ENCODE data around the gene PAIP2B.
"Not testable (repeated sequence)": the region's sequence is repeated elsewhere in the genome, so short reads cannot be mapped to it uniquely, and the experiment has no call there.

PAIP2B gene, protein sequence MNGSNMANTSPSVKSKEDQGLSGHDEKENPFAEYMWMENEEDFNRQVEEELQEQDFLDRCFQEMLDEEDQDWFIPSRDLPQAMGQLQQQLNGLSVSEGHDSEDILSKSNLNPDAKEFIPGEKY

DNA sequence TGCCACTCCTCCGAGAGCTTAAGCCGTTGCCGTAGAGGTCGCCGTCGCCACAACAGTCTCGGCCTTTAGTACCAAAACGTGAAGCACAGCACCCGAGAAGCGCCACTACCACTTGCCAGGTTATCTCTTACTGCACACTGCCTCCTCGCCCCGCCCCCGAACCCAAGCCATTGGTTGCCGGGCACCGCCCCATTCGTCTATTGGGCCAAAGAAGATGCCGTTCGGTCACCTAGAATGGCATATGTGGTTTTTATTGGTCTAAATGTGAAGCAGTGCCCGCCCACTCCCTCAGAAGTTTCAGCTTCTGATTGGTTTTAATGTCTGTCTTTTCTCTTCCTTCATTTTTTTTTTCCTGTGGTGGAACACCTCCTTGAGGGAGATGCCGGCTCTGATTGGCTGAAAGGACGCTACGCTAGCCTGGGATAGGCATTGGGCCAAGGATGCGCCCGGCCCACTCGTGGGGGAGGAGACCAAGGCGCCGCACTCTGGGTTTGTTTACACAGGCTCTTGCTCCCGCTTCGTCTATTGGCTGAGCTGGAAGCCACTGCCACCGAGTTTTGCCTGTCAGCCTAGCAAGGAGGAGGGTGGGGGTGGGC, at the start of gene PAIP2B:
Gene PAIP2B (minus strand): TSS at position 139 of the 596 bp plus-strand sequence. CDS start 24,514 bp downstream, outside the sequence.
- in situ Hi-C loops (cut with MboI; ENCODE audit: low sequenced_read_pairs): no loop called here

DNA sequence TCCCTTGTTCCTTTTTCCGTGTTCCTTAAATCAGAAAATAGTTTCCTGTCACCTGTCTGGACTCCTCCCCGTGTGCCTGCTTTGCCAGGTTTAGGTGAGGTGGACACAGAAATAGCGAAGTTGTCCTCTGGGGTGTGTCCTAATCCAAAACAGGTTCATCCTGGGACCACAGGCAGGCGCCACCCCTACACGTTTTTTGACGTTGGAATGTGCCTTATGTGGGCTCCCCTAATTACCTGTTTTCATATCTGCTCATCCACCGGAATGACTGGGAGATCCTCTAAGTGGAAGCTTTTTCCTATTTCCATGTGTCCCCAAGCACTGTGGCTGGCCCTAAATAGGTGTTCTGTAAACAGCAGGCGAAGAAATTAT, 49.0 kb upstream of the PAIP2B start:
- in situ Hi-C loops (cut with MboI; ENCODE audit: low sequenced_read_pairs): no loop called here

DNA sequence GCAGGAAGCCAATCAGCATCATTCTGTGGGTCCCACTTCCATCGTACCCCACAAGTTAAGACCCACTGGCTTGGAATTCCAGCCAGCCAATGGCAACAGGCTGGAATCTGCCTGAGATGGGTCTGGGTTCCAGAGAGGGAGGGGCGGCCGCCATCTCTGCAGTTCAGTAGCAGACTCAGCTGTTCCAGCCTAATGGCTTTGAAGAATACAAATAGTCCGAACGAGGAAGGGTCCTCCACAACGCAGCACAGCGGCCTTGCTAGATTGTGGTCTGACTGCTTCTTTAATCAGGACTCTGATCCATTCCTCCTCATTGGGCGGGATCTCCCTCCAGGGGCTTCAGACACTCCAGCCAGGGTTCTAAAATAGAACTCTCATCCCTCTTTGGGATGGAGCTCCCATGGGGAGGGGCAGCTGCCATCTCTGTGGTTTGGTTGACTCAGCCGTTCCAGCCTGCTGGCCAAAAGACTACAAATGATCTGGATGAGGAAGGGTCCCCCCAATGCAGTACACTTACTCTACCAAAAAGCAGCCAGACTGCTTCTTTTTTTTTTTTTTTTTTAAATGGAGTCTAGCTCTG, 42.7 kb upstream of the PAIP2B start:
- in situ Hi-C loops (cut with MboI; ENCODE audit: low sequenced_read_pairs): no loop called here

DNA sequence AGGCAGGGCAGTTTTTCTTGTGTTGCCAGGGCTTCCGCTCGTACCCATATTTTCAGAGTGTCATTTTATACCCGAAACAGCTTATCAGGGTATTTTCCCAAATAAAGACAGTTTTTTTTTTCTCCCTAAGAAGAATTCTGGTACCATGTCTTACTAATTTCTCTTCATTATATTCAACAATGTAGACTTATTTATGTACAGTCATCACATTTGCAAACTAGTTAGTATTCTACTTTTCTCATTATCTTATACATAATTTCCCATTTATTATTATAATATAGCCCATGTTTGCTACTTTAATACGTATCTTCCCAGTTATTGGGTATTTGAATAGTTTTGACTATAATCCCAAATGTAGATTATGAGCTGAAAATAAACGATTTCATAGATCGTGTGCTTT, 36.5 kb upstream of the PAIP2B start:
- in situ Hi-C loops (cut with MboI; ENCODE audit: low sequenced_read_pairs): no loop called here

DNA sequence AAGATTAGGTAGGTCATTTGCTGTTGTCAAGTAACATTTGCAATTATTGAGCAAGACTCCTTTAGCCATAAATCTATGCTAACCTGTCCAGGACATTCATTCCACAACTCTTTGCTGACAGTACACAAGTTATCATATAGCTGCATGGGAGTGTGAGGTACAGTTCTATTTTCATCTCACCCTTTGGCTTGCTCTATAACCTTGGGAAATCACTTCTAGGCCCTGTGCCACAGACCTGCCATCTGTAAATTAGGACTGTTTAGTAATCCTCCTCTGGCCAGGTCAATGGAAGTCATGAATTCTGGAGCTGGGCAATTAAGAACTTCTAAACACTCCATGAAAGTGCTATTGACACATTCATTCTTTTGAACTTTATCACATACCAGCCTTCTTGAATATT, 34.6 kb upstream of the PAIP2B start:
- in situ Hi-C loops (cut with MboI; ENCODE audit: low sequenced_read_pairs): no loop called here

DNA sequence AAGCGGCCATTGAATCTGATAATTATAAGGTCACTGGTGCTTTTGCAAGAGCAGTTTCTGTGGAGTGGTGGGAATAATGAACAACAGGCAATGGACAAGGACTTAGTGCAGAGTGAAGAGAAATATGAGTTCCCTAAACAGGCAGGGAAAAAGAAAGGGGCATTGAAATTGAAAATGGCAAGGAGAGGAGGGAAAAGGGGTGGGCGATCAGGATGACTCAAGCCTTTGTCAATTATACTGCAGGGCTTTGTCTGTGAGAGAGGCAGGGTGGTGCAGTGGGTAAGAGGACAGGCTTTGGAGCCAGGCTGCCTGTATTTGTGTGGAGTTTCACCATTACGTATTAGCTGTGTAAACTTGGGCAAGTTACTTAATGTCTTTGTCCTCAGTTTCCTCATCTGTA, 29.5 kb upstream of the PAIP2B start:
- in situ Hi-C loops (cut with MboI; ENCODE audit: low sequenced_read_pairs): no loop called here

DNA sequence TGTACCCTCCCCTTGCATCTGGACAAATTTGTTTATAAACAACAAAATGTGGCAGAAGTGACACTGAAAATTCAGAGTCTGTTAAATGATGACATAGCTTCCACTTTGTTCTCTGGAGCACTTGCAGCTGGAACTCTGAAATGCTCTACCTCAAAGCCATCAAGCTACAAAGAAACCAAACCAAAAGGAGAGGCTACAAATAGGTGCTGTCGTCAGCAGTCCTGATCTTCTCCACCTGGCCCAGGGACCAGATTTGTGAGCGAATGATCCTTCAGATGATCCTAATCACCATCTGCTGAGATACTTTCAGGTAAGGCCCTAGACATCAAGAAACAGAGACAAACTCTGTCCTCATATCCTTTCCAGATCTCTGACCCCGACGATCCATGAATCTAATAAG, 27.9 kb upstream of the PAIP2B start:
- in situ Hi-C loops (cut with MboI; ENCODE audit: low sequenced_read_pairs): no loop called here

DNA sequence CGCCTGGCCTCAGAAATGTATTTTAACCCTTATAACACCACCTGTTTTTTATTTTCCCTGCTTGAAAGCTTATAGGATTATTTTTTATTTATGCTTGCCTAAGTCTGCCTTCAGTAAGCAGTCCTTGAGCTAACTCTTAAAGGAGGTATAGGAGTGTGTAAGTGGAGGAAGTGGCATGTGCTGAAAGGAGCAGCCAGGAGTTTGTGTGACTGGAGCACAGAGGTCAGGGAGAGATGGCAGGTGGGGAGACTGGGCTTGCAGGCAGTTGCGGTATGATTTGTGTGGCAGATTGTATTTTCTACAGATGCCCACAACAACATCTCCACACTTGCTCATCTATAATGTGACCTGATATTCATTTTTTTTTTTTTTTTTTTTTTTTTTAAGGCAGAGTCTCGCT, 27.2 kb upstream of the PAIP2B start:
- in situ Hi-C loops (cut with MboI; ENCODE audit: low sequenced_read_pairs): no loop called here

DNA sequence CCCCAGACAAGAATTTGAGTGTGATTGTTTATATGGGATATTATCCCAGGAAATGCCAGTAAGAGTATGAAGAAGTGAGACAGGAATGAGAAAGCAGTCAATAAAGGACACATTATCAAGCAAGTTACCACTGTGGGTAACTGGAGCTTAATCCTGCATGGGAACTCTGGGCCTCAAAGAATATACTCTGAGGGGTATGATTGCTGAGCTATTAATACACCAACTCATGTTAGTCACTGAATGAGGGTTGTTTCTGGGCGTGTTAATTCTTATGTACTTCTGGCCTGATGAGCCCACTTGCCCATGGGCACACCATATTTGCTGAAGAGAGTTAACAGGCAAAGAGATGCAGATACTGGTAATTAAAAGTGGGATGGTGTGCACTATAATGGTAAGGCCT, 26.6 kb upstream of the PAIP2B start:
- in situ Hi-C loops (cut with MboI; ENCODE audit: low sequenced_read_pairs): no loop called here

DNA sequence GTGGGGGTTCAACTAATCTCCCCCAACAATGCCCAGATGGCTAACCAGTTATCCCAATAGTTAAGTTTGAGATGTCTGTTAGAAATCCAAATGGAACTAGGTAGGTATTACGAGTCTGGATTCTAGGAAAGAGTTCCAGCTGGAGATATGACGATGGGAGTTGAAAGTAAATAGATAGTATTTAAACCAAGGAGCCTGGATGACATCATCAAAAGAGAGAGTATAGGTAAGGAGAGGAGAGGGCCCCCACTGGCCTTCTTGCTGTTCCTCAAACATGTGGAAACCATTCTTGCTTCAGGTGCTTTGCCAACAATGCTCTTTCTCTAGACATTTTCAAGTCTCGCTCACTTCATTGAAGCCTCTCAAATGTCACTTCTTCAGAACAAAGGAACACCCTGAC, 26.0 kb upstream of the PAIP2B start:
- in situ Hi-C loops (cut with MboI; ENCODE audit: low sequenced_read_pairs): no loop called here

DNA sequence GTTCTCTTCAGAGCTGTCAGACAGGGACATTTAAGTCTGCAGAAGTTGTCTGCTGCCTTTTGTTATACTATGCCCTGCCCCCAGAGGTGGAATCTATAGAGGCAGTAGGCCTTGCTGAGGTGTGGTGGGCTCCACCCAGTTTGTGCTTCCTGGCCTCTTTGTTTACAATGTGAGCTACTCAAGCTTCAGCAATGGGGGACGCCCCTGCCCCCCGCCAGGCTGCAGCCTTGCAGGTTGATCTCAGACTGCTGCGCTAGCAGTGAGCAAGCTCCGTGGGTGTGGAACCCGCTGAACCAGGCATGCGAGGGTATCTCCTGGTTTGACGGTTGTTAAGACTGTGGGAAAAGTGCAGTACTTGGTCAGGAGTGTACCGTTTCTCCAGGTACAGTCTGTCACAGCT, 24.0 kb upstream of the PAIP2B start:
- in situ Hi-C loops (cut with MboI; ENCODE audit: low sequenced_read_pairs): no loop called here

DNA sequence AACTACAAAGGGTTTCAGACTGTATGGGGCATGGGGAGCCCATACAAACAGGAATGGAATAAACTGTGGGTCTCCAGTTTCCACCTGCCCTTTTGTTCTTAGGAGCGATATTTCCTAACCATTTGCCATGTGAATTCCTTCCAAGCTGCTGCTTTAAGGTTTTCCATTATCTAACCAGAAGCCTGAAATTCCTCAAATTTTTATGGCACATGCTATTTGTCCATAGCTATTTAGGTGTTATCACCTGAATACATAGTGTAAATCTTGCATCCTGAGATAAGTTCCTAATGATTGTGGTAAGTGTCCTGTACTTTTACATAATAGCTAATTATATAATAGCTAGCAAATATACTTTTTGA, 17.4 kb upstream of the PAIP2B start:
- in situ Hi-C loops (cut with MboI; ENCODE audit: low sequenced_read_pairs): no loop called here

DNA sequence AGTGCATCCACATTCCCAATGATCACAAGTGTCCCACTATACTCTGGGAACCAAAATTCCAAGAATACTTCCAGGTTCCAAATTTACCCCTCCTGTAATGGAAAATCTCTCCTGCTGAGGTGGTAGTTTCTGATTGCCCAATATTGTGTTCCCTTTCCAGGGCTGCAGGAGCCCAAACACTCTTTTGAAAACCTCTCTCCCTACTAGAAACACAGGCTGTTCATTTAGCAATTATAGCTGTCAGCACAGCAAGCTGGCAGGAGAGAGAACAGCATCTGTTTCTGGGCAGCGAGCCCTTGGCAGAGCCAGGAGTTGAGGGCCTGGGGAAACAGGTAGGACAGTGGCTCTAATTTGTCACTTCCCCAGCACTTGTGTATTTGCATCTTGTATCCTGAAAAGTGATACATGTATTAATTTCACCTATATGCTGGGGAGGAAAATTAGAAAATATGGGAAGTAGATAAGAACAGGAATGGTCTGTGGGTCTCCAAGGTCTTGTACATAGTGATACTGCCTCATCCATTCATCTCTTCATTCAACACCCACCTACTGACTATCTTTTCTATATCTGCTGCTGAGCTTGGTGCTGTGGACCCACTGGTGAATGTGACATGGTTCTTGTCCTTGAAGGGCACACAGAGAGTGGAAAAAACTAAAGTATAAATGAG, 16.9 kb upstream of the PAIP2B start:
- in situ Hi-C loops (cut with MboI; ENCODE audit: low sequenced_read_pairs): no loop called here

DNA sequence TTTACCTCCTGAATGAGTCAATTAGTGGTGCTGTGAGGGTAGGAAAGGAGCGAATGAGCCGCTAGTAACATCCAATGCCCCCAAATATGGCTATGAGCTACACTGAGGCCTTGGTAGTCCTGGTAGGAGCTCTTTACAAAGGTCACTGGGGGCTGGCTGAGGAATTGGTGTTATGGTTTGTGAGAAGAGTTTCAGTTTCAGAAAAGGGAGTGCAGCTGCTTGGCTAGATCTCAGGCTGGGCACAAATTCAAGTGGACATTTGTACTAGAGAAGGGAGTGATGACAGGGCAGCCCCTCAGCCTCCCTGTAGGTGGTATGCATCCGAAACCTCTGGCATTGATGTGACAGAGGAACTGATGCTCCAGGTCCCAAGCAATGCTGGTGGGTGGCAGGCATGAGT, 13.9 kb upstream of the PAIP2B start:
- in situ Hi-C loops (cut with MboI; ENCODE audit: low sequenced_read_pairs): no loop called here

DNA sequence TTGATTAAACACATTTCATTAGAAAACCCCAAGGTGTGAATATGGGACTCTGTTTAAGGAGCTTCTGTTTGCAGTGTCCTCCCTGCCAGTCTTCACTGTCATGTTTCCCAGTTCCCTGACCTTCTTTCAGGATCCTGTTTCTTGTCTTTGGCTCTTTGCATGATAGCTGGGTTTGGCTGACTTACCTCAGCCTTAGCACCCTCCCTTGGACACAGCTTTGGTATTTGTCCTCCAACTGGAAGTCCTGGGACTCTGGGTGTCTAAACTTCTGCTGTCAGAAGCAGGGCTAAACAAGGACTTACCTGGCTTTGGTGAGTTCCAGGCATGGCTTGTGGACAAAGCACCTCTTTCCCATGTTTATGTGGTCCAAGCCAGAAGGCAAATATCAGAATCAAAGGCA, 11.2 kb upstream of the PAIP2B start:
- in situ Hi-C loops (cut with MboI; ENCODE audit: low sequenced_read_pairs): no loop called here

DNA sequence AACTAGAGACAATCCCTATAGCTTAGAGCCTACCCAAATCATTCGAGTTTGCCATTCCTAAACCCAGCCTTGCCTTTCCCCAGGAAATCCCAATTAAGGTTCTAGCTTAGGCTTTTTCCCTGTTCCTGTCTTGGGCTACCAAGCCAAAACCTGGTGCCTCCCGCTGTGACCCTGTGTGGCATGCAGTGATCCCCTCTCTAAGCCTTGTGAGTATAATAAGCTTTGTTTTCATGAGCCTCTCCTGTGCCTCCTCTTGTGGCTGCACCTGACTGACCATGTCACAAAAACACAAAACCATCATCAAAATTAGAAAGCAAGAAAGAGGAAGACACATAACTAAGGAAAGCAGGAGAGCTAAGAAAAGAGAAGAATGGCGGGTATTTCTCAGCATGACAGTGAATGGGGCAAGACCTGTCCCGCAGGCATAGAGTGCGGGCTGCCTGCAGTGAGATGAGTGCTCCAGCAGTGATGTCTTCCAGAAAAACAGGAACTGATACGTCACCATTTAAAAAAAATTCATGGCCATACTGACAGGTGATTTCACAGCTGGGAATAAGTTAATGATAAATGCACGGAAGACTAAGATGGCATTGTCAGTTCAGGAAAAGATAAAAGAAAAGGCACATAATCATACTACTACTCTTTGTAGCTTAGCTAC, 9.2 kb upstream of the PAIP2B start:
- in situ Hi-C loops (cut with MboI; ENCODE audit: low sequenced_read_pairs): no loop called here

DNA sequence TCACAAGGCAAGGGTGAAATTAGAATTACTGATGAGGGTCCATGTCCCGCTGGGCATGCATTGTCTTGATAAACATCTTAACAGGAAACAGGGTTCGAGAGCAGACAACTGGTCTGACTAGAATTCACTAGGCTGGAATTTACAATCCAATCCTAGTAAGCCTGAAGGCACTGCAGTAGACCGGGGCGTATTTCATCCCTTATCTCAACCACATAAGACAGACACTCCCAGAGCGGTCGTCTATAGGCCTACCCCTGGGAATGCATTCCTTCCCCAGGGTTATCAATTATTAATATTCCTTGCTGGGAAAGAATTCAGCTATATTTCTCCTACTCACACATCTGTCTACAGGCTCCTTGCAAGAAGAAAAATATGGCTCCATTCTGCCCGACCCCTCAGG, 6.2 kb upstream of the PAIP2B start:
- in situ Hi-C loops (cut with MboI; ENCODE audit: low sequenced_read_pairs): not testable (repeated sequence)

DNA sequence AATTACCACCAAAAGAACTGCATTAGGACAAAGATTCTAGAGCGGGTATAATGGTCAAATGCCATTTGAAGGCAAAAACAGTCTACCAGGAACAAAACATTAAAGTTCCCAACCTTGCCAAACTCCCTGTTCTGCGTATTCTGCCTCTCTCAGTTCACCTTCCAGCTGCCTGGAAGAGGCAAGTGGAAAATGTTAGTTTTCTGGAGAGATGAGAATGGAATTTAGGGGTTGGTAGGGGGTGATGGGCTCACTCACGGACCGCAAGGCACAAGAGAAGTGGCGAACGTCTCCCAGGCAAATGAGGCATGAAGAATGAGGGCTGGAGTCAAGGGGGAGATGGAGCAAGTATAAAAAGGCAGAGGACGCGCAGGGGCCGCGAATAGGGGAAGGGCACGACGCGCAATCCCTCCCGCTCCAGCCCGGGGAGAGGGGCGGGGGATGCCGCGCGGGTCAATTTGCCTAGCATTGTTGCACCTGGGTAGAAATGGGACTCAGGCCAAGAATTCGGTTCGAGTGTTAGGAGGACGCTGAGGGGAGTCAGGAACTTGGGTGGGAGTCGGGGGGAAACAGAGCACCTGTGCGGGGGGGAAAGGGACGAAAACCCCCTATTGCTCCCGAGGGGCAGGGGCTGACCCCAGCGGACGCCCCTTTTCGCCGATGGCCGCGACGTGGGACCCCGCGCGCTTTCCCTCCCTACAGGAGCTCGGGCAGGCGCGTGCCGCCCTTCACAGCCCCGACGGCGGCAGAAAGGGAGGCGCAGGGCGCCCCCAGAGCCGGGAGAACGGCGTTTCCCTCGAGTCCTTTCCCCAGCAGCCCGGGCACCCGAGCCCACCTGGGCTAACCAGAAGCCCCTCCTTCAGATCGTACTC, 573 bp downstream of the PAIP2B start:
- in situ Hi-C loops (cut with MboI; ENCODE audit: low sequenced_read_pairs): no loop called here

DNA sequence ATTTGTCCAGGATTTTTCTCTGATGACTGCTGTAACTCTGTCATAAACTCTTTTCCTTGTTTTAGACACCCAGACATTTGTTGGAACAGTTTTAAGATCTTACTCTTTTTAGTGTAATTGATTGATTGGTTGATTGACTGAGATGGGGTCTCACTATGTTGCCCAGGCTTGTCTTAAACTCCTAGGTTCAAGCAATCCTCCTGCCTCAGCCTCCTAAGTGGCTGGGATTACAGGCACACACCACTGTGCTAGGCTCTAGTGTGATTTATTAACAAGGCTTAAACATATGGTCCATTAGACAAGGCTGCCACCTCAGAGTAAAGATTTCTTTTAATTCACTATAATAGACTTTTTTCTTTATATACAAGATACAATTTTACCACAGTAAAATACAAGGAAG, 2.0 kb downstream of the PAIP2B start:
- in situ Hi-C loops (cut with MboI; ENCODE audit: low sequenced_read_pairs): no loop called here

DNA sequence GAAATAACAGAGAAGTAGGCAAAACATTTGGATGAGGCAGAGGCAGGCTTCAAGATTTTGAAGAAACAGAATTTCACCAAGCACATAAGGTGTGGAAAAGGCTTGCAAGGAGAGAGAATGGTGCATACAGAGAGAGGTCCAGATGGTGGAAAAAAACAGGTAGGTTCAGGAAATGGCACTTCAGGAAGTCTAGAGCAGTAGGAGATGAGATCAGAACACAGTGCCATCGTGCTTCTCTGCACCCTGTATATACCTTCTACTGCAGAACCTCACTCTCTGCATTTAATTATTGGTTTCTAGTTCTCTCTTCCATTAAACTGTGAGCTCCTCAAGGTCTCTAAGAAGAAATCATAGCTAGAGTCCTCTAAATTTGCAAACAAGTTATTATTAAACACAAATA, 2.4 kb downstream of the PAIP2B start:
- in situ Hi-C loops (cut with MboI; ENCODE audit: low sequenced_read_pairs): no loop called here

DNA sequence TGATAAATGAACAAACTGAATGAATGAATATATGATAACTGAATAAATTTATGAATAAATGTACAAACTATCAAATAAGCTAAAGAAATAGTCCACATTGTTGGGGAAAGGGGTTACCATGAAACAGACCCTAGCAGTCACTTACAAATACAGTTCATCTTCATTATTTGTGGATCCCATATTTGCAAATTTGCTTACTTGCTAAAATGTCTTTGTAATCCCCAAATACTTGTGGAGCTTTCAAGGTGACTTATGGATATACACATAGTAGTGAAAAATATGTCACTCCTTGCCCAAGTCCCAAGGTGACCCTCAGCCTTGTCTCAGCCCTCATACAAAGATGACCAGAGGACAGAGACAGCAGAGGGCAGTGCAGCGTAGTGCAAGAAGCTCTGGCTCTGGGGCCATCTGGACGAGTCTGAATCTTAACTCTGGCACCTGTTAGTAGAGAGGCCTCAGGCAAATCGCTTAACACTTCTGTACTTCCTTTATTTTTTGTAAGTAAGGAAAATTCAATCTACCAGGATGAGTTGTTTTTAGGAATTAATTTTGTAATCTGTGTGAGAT, 3.1 kb downstream of the PAIP2B start:
- in situ Hi-C loops (cut with MboI; ENCODE audit: low sequenced_read_pairs): no loop called here
